CD4-positive, alpha-beta T cell treated with Interleukin-4 for 1 hour (primary cell): ENCODE results near the gene TBL2.
A peak's percentile ranks its signal among the peaks of the same experiment; 100 is the strongest.
"Not testable (repeated sequence)": the region's sequence is repeated elsewhere in the genome, so short reads cannot be mapped to it uniquely, and the experiment has no call there.

Source experiments
- DNase-seq, 2 donors: peaks; one replicate each; pipeline ENCODE4 v3.0.0-alpha.2; 2020 to 2022

Gene TBL2

DNA sequence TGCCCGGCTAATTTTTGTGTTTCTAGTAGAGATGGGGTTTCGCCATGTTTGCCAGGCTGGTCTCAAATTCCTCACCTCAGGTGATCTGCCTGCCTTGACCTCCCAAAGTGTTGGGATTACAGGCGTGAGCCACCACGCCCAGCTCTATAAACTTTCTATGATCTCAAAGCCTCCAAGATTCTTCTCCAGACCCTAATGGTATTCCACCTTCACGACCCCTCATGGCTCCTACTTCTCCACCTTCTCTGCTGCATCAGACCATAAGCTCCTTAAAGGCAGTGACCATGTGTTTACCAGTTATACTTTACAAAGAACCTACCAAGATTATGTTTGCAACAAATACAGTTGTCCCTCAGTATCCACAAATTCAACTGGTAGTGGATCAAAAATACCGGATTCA is 46.2 kb downstream of the TBL2 start:
- DNase-seq = no peak

DNA sequence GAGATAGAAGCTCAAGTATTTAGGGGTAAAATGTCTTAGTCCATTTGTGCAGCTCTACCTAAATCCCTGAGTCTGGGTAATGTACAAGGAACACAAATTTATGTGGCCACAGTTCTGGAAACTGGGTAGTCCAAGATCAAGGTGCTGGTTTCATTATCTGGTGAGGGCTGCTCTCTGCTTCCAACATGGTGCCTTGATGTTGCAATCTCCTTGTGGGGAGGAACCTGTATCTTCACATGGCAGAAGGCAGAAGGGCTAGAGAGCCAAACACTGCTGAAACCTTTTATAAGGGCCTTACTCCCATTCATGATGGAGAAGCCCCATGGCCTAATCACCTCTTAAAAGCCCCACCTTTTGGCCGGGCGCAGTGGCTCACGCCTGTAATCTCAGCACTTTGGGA is 47.6 kb downstream of the TBL2 start:
- DNase-seq = no peak

DNA sequence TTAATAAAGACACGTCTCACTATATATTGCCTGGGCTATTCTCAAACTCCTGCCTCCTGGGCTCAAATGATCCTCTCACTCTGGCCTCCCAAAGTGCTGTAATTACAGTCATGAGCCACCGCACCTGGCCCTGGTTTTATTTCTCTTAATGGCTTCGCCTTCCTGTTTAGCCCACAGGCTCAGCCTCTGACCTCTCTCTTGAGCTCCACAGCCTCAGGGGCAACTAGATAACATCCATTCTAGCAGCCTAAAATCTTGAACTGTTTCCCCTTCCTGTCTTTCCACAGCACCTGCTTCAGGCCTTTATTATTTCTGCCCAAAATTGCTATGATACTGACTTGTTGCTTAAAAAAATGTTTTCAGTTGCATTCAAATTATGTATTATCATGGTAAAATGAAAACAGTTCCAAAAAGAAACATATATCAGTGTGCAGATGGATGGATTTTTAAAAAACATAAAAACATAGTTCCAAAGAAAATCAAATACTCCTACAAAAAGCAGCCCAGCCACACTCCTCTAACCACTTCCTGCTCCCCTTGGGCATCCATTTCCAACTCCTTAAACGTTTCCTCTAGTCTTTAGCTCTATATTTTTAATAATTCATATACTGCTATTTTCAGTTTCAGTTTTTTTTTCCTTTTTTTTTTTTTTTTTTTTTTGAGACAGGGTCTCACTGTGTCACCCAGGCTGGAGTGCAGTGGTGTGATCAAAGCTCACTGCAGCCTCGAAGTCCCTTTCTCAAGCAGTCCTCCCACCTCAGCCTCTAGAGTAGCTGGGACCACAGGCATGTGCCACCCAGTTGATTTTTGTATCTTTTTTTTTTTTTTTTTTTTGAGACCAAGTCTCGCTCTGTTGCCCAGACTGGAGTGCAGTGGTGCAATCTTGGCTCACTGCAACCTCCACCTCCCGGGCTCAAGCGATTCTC is 51.2 kb downstream of the TBL2 start:
- peak in 1 of 2 donors; percentile 18 for DNase-seq

DNA sequence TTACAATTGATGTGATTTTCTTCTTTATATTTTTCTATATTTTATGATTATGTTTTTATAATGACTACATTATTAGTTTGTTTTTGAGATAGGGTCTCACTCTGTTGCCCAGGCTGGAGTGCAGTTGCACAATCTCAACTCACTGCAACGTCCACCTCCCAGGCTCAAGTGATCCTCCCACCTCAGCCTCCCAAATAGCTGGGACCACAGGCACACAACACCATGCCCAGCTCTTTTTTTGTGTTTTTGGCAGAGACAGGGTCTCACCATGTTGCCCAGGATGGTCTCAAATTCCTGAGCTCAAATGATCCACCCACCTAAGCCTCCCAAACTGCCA is 52.3 kb downstream of the TBL2 start:
- not testable (repeated sequence) for DNase-seq

DNA sequence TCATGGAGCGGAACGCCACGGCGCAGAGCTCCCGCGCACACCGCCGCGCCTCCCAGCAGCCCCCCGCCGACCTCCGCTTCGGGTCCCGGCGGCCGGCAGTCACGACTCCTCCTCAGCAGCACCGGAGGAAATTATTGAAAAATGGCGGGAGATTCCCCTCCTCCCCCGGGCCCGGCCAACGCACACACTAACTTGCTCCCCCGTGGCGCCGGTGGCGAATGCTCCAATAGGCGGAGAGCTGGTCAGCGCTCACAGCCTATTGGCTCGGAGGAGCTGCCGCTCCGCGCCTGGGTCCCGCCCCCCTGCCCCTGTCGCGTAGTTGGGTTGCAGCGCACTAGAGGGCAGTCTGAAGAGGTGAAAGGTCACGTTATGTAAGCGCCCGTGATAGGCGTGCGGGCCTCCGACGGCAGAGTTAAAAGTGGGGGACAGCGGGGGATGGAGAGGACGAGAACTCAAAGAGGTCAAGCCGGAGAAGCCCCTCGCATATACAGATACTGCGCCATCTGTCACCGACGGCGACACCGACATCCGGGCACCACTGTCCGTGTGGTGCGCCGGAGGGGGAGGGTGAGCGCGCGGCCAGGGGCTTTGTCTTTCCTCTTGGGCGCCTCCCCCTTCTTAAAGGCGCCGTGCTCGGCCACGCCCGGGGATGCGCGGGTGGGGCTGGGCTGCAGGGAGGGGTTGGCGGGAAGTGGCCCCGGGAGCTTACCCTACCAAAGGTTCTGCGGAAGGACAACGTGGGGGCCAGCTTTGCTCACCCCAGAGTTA is 56.1 kb downstream of the TBL2 start, which contains the start of gene BAZ1B:
BAZ1B (minus strand) TSS at position 189 of the 768 bp plus-strand sequence. CDS start 360 bp downstream, outside the sequence.
- DNase-seq = peak; percentile 98

DNA sequence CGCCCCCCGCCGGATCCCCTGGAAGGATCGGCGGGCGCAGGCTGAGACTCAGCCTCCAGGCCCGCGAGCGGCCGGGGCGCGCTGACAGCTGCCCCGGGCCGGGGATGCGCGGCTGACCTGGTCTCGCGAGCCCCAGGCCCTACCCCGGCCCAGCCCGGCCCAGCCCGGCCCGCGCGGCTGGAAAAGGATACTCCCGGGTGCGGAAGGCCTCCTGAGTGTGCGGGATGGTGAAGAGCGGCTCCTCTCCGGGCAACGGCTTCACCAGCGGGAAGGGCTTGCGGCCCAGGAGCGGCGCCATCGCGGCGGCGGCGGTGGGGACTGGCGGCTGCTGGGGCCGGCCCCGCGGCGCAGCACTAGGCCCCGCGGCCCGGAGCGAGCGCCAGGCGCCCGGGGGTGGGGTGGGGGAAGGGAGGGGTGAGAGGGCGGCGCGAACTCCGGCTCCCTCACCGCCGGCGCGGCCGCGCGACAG is 56.7 kb downstream of the TBL2 start:
- no peak for DNase-seq

DNA sequence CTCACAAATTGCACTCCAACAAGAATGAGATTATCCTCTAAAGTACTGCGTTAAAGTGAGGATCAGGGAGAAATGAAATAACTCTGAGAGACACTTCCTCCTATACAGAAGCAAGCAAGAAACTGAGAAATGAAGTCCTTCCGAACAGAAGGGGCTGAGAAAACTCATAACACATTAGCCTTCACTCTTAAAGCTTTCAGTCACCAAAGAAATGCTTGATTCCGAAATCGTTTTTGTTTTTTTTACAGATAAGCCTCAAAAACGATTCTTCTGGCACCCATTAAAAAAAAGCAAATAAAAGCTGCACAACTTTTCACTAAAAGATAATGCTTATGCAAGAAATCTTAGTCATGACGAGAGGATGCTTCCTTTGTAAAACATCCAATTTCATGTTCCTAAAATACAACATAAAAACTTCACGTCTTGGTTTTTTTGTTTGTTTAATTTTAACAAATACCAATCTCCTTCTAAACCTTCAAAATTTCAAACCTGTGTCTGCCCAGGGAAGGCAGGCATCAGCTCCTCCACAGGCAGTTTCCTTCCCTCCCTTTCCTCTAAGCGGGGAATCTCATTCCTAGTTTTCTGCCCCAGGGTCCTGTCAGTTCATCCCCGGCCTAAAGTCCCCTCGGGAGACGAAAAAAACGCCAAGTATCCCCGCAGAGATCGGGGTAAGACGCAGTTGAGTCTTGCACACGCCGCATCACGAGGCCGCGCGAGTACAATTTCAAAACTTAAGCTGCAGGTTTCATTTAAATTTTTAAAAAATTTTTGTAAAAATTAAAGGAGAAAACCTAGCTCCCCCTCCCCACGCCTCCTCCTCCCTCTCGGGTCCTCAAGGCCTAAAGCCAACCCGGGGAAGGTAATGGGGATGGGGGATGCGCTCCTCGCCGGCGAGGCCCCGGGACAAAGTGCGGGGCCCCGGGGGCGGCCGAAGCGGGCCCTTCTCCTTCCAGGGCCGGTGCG is 57.4 kb downstream of the TBL2 start:
- peak in 1 of 2 donors; percentile 7 for DNase-seq

DNA sequence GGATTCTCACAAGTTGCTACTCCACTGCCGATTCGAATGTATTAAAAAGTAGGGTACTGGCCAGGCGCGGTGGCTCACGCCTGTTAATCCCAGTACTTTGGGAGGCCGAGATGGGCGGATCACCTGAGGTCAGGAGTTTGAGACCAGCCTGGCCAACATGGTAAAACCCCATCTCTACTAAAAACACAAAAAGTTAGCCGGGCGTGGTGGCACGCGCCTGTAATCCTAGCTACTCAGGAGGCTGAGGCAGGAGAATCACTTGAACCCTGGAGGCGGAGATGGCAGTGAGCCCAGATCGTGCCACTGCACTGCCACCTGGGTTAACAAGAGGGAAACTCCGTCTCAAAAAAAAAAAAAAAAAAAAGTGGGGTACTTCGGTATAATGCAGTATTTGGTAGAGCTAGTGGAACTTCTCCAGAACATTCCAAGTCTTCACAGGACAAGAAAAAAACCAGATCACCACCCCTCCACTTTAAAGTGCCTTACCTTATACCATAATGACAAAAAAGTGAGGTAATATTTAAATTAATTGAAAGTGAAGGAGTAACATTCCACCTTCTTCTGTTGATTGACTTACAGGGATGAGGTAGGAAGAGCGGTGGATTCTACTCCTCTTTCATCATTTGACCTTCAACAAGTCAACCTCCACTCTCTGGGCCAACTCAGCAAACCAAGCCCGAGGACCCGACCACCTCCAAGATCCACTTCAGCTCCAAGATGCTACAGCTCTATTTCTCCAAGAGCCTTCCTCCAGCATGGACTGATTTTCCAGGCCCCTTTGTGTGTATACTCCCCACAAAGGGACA is 58.3 kb downstream of the TBL2 start:
- DNase-seq = peak; percentile 37 to 55

DNA sequence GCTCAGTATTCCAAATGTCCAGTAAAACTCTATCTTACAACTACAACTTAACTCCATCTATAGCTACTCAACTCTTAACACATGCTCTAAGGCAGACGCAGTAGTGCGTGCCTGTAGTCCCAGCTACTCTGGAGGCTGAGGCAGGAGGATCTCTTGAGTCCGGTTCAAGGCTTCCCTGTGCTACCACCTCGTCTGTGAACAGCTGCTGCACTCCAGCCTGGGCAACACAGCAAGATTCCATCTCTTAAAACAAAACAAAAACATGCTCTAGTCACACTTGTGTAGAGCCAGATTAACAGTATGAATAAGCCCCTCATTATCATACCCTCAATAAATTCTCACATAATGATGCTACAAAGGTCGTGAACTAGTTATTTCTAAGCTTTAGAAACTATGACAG is 59.9 kb downstream of the TBL2 start:
- no peak for DNase-seq
